Psoas muscle (tissue), 8 donors: ENCODE results near the gene ITPR2. TPM values are rescaled to one million over a fixed set of nuclear protein-coding genes. Genes with fewer than 3 reads are reported as not detected.
"Not testable (repeated sequence)": the region's sequence is repeated elsewhere in the genome, so short reads cannot be mapped to it uniquely, and the experiment has no call there.

Experiments used
- ATAC-seq, 4 donors: fragments of 200-7000 bp; cut with Tn5 transposase; one replicate each; pipeline ENCODE4 v1.9.1; 2020; ENCODE audit warnings: moderate library complexity in 3 of 4, mild to moderate bottlenecking in 2 of 4
- DNase-seq, 2 donors: peaks; one replicate each; pipeline ENCODE4 v3.0.0-alpha.2; 2020
- H3K27ac ChIP-seq: fragments of 200-600 bp; one replicate; pipeline ENCODE4 v1.8.0; 2022
- H3K27me3 ChIP-seq, 3 donors: fragments of 200-600 bp in 1 of 3; one replicate each; pipeline versions ENCODE4 v1.6.1 to v1.8.0; 2013 to 2022; ENCODE audit warnings: low read length in 2 of 3, mild to moderate bottlenecking in 2 of 3, moderate library complexity in 1 of 3; ENCODE audit not compliant: insufficient read depth in 3 of 3
- H3K36me3 ChIP-seq, 2 donors: fragments of 200-600 bp in 1 of 2; one replicate each; pipeline versions ENCODE4 v1.6.1 to v1.8.0; 2013 to 2022; ENCODE audit warnings: low read depth in 1 of 2, mild to moderate bottlenecking in 1 of 2, moderate library complexity in 1 of 2; ENCODE audit not compliant: insufficient read depth in 1 of 2
- H3K4me1 ChIP-seq: fragments of 200-600 bp; one replicate; pipeline ENCODE4 v1.8.0; 2022
- H3K4me3 ChIP-seq: fragments of 200-600 bp; one replicate; pipeline ENCODE4 v1.8.0; 2022; ENCODE audit warnings: mild to moderate bottlenecking
- H3K9me3 ChIP-seq: fragments of 200-600 bp; one replicate; pipeline ENCODE4 v1.8.0; 2022
- WGBS, 3 donors: extraction: QIAGEN DNeasy Blood & Tissue Kit; methylation state at CpG; one replicate each; pipeline versions ENCODE4 v1.1.6 to v1.1.7; 2013; 5-methylcytosine and 5-hydroxymethylcytosine counted together
- intact Hi-C, 2 donors: fragments of 100-400 bp; cut with DNase I; formaldehyde crosslinking; loops; one replicate each; pipeline versions ENCODE4 v1.11.0 to v1.14.2; 2022
- polyA plus RNA-seq, 3 donors: library from polyadenylated mRNA; stranded (reverse); fragments of 200-250 nt; gene quantifications; one replicate each; pipeline ENCODE4 v1.2.3, GENCODE V29; 2013
- total RNA-seq, 4 donors: library from RNA; stranded (reverse); fragmentation: NEBNext Ultra II Directional in 2 of 4; extraction: Animal tissue kit (Norgen Biotek cat#: 25700) in 2 of 4; gene quantifications; one replicate each; pipeline versions ENCODE4 v1.2.1 to v1.2.4, GENCODE V29; 2021 to 2023
- TF ChIP-seq, protein P1 (sequence below): fragments of 200-600 bp; IDR thresholded peaks from one replicate; pipeline ENCODE4 v1.8.0; 2022; ENCODE audit warnings: antibody characterized with exemption
- donor health status: healthy with polysubstance abuse.
- donor health status: DM: no; HTN: no; CAD: no; lungs with moderate emphysema.
- donor health status: Bipolar disorder and iron deficiency.
- donor health status: healthy.
- donor health status: DM: yes; HTN: yes; CAD: no.
- donor health status: DM: no; HTN: no; CAD: no.
- donor health status: DM: no; HTN: no; CAD: no.
- donor health status: DM: yes; HTN: yes; CAD: no.

Gene ITPR2
- total and polyA plus RNA-seq, 7 donors: 0.86 to 10.3 (median 6.1) TPM

DNA sequence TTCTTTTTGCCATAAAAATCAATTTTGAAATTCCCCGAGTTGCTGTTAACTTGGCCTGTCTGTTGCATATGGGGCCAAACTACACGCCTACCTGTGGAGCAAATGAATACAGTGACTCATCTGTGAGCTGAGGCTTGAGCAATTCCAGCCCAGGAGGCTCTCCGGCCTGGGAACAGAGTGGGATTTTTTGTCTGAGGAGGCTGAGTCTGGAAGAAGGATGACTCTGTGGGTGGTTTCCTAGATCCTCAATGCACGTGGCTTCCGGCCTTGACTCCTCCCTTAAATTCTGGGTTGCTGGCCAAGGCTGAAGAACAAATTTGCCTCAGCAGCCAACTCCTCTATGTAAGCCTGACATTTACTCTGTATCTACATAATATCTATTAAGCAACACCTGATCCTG, 513.5 kb downstream of the ITPR2 start:
- WGBS, 3 donors: 58 to 62% (median 61%) methylated on average over 5 of the region's 5 CpGs
- TF ChIP-seq, protein P1, sequence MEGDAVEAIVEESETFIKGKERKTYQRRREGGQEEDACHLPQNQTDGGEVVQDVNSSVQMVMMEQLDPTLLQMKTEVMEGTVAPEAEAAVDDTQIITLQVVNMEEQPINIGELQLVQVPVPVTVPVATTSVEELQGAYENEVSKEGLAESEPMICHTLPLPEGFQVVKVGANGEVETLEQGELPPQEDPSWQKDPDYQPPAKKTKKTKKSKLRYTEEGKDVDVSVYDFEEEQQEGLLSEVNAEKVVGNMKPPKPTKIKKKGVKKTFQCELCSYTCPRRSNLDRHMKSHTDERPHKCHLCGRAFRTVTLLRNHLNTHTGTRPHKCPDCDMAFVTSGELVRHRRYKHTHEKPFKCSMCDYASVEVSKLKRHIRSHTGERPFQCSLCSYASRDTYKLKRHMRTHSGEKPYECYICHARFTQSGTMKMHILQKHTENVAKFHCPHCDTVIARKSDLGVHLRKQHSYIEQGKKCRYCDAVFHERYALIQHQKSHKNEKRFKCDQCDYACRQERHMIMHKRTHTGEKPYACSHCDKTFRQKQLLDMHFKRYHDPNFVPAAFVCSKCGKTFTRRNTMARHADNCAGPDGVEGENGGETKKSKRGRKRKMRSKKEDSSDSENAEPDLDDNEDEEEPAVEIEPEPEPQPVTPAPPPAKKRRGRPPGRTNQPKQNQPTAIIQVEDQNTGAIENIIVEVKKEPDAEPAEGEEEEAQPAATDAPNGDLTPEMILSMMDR: no peak
- H3K4me3 ChIP-seq: no peak overlapping the region
- intact Hi-C loops: no loop called here
- no peaks in the 10 kb centered on the region for H3K9me3 ChIP-seq
- H3K36me3 ChIP-seq: no peaks in the 10 kb centered on the region
- DNase-seq (peak; percentile 50 to 65), ATAC-seq (peak; percentile 62 to 80 (median 74))
- no peaks in the 10 kb centered on the region for H3K27me3 ChIP-seq
- peaks cover 13% of the 10 kb centered on the region for H3K4me1 ChIP-seq
- no peak overlapping the region for H3K27ac ChIP-seq

DNA sequence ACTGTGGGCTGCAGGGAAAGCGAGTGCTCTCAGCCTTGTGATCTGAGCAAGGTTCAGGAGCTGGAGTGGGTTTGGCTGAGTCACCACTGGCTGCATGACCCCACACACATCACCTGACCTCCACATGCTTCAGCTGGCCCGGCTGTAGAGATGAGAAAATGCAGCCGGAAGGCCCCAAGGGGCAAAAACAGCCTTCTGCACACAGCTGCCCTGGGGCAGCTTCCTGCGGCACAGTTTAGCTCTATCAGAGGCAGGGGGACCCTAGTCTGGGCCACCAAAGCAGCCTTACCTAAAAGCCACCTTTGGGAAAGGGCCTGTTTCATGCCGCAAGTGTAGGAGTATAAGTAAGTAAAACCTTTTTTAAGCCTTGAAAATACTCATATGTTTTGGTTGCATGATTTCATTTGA, 514.3 kb downstream of the ITPR2 start:
- peak; percentile 57 to 73 for DNase-seq
- Histone ChIP-seq H3K27ac (peak overlapping the region; percentile 61), H3K4me3 (no peak overlapping the region), H3K9me3 (no peaks in the 10 kb centered on the region), H3K36me3 (no peaks in the 10 kb centered on the region), H3K27me3 (no peaks in the 10 kb centered on the region), H3K4me1 (peaks cover 13% of the 10 kb centered on the region)
- intact Hi-C loops: no loop called here
- TF ChIP-seq, protein P1: no peak
- ATAC-seq: peak; percentile 69 to 74 (median 72)
- WGBS, 3 donors: 40 to 46% (median 46%) methylated on average over 5 of the region's 5 CpGs

DNA sequence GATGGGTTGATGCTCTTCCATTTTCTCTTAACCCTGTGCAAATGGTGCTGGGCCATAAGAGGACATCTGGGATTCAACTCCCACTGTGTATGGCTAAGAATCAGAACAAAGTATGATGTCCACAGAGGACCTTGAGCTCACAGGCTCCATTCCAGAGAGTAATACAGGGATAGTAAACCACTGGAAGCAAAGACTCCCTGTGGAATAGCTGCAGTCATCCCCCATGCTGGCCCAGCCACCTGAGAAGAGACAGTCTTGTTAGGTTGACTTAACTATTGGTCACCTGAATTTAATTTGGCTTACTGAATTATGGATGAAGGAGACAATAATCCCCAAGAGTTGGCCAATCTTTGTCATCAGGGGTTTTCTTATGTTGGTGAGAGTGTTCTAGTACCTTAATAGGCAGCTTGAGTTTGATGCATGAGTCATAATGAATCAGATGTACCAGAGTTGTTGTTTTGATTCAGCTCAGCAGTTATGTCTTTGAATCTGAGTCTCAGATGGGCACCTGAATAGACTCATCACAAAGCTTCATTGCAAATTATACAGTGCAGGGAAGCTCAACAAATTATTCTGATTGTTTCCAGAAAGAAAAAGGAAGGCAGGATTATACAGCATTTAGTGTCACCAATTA, 514.9 kb downstream of the ITPR2 start:
- intact Hi-C loops: no loop called here
- DNase-seq: no peak
- Histone ChIP-seq H3K4me1 (peaks cover 13% of the 10 kb centered on the region), H3K4me3 (no peak overlapping the region), H3K27ac (peak overlapping the region; percentile 61), H3K27me3 (no peaks in the 10 kb centered on the region), H3K9me3 (no peaks in the 10 kb centered on the region), H3K36me3 (no peaks in the 10 kb centered on the region)
- peak; percentile 73 to 86 (median 82) for ATAC-seq
- TF ChIP-seq, protein P1: no peak

DNA sequence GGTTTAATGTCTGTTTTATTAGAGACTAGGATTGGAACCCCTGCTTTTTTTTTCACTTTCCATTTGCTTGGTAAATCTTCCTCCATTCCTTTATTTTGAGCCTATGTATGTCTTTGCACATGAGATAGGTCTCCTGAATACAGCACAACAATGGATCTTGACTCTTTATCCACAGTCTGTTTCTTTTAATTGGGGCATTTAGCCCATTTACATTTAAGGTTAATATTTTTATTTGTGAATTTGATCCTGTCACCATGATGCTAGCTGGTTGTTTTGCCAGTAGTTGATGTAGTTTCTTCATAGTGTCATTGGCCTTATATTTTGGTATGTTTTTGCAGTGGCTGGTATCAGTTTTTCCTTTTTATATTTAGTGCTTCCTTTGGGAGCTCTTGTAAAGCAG, 518.9 kb downstream of the ITPR2 start:
- intact Hi-C loops, H3K36me3 ChIP-seq, H3K27me3 ChIP-seq, ATAC-seq, DNase-seq, H3K4me3 ChIP-seq, H3K27ac ChIP-seq, H3K9me3 ChIP-seq: not testable (repeated sequence)
- H3K4me1 ChIP-seq: peaks cover 13% of the 10 kb centered on the region

DNA sequence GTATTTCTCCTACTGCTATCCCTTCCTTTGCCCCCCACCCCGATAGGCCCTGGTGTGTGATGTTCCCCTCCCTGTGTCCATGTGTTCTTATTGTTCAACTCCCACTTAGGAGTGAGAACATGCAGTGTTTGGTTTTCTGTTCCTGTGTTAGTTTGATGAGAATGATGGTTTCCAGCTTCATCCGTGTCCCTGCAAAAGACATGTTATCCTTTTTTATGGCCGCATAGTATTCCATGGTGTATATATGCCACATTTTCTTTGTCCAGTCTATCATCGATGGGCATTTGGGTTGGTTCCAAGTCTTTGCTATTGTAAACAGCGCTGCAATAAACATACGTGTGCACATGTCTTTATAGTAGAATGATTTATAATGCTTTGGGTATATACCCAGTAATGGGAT, 522.5 kb downstream of the ITPR2 start:
- H3K27me3 ChIP-seq, H3K4me3 ChIP-seq, DNase-seq, intact Hi-C loops, ATAC-seq, H3K9me3 ChIP-seq, H3K4me1 ChIP-seq, H3K27ac ChIP-seq, H3K36me3 ChIP-seq: not testable (repeated sequence)
- 86 to 94% (median 90%) methylated on average over 6 of the region's 6 CpGs for WGBS, 3 donors

DNA sequence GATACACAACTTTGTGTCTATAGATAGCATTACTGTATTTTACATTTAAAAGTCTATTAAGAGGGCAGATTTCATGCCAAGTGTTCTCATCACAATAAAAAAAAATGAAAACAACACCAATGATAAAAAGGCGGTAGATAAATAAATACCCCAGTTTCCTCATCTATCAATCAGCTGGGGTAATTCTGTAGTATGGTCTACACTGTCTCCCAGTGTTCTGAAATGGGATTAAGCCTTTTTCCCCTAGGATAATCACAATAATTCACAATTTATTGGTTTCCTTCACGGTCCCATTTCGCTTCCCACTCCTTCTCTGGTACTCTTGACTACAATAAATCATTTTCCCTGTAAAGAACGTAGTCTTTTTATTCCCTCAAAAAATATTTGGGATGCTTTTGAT, 523.4 kb downstream of the ITPR2 start:
- TF ChIP-seq, protein P1: no peak
- Histone ChIP-seq H3K27ac (no peak overlapping the region), H3K9me3 (peaks cover 10% of the 10 kb centered on the region), H3K27me3 (no peaks in the 10 kb centered on the region), H3K36me3 (no peaks in the 10 kb centered on the region), H3K4me3 (no peak overlapping the region), H3K4me1 (no peaks in the 10 kb centered on the region)
- DNase-seq: no peak
- ATAC-seq: no peak
- WGBS, 3 donors: 35 to 38% (median 36%) methylated on average over 4 of the region's 4 CpGs
- intact Hi-C loops: no loop called here
